Mesothelial cell of epicardium (in vitro differentiated cells): Measurements from ENCODE around the gene RNASET2. TPM values are rescaled to one million over a fixed set of nuclear protein-coding genes. Genes with fewer than 3 reads are reported as not detected.

Experiments
- DNase-seq, 2 experiments: peaks; one replicate each; pipeline ENCODE4 v3.0.0; 2021; ENCODE audit warnings: low spot score in 2 of 2; ENCODE audit not compliant: unreplicated experiment in 2 of 2
- H3K27ac Mint-ChIP-seq: 2 replicates; pipeline ENCODE4 v1.8.0; 2021; ENCODE audit warnings: mixed read lengths
- H3K27me3 Mint-ChIP-seq: 2 replicates; pipeline ENCODE4 v1.8.0; 2021; ENCODE audit warnings: low read depth, mixed read lengths
- H3K36me3 Mint-ChIP-seq: 2 replicates; pipeline ENCODE4 v1.8.0; 2021; ENCODE audit warnings: mixed read lengths
- H3K4me1 Mint-ChIP-seq: 2 replicates; pipeline ENCODE4 v1.8.0; 2021; ENCODE audit warnings: mixed read lengths
- H3K4me3 Mint-ChIP-seq: 2 replicates; pipeline ENCODE4 v1.8.0; 2021; ENCODE audit warnings: mild to moderate bottlenecking, moderate library complexity, mixed read lengths
- H3K9me3 Mint-ChIP-seq: 2 replicates; pipeline ENCODE4 v1.8.0; 2021; ENCODE audit warnings: mixed read lengths
- CTCF ChIP-seq: fragments of 200-600 bp; sonication (generic); IDR thresholded peaks from one replicate; pipeline ENCODE4 v1.5.0; 2021; ENCODE audit warnings: antibody characterized with exemption; ENCODE audit not compliant: unreplicated experiment
- total RNA-seq: library from RNA; stranded (reverse); gene quantifications from 3 replicates; pipeline ENCODE4 v1.2.1, GENCODE V29; 2021

RNASET2 gene
- total RNA-seq, 1 donor from 2014 or later, result 42.3 TPM

GRCh38 chr6:166947251-166947650, 9.1 kb downstream of the RNASET2 start:
- no peak overlapping the region for H3K4me3 Mint-ChIP-seq
- H3K4me1 Mint-ChIP-seq, result peaks cover 2% of the 10 kb centered on the region
- H3K36me3 Mint-ChIP-seq, result peaks cover 37% of the 10 kb centered on the region
- no peak for DNase-seq
- no peaks in the 10 kb centered on the region for H3K27me3 Mint-ChIP-seq
- no peak overlapping the region for H3K27ac Mint-ChIP-seq
- TF ChIP-seq CTCF, result no peak
- peaks cover 4% of the 10 kb centered on the region for H3K9me3 Mint-ChIP-seq

- Mint-ChIP-seq H3K9me3 (peaks cover 4% of the 10 kb centered on the region), H3K27ac (no peak overlapping the region), H3K36me3 (peaks cover 35% of the 10 kb centered on the region), H3K27me3 (no peaks in the 10 kb centered on the region), H3K4me3 (no peak overlapping the region), H3K4me1 (peaks cover 2% of the 10 kb centered on the region)
- TF ChIP-seq CTCF, result no peak
- DNase-seq, result no peak
Measured at GRCh38 chr6:166946125-166946524, 10.2 kb downstream of the RNASET2 start.

- H3K4me3 Mint-ChIP-seq, result no peak overlapping the region
- no peak for TF ChIP-seq CTCF
- peaks cover 2% of the 10 kb centered on the region for H3K4me1 Mint-ChIP-seq
- no peaks in the 10 kb centered on the region for H3K27me3 Mint-ChIP-seq
- H3K9me3 Mint-ChIP-seq, result peaks cover 4% of the 10 kb centered on the region
- no peak overlapping the region for H3K27ac Mint-ChIP-seq
- peaks cover 25% of the 10 kb centered on the region for H3K36me3 Mint-ChIP-seq
- DNase-seq, result no peak
Measured at GRCh38 chr6:166944666-166945256, 11.6 kb downstream of the RNASET2 start.

GRCh38 chr6:166942393-166943168, 13.8 kb downstream of the RNASET2 start:
- Mint-ChIP-seq H3K4me3 (no peak overlapping the region), H3K4me1 (peaks cover 2% of the 10 kb centered on the region), H3K9me3 (peaks cover 4% of the 10 kb centered on the region), H3K27me3 (no peaks in the 10 kb centered on the region), H3K27ac (no peak overlapping the region), H3K36me3 (peaks cover 36% of the 10 kb centered on the region)
- TF ChIP-seq CTCF, result no peak
- no peak for DNase-seq

- no peak for DNase-seq
- H3K4me3 Mint-ChIP-seq, result no peak overlapping the region
- peaks cover 4% of the 10 kb centered on the region for H3K9me3 Mint-ChIP-seq
- peaks cover 34% of the 10 kb centered on the region for H3K36me3 Mint-ChIP-seq
- TF ChIP-seq CTCF, result no peak
- H3K4me1 Mint-ChIP-seq, result peaks cover 2% of the 10 kb centered on the region
- no peaks in the 10 kb centered on the region for H3K27me3 Mint-ChIP-seq
- H3K27ac Mint-ChIP-seq, result no peak overlapping the region
Measured at GRCh38 chr6:166940643-166941068, 15.7 kb downstream of the RNASET2 start.
